Measurements from ENCODE around the gene TIMM23.
"Not testable (repeated sequence)": the region's sequence is repeated elsewhere in the genome, so short reads cannot be mapped to it uniquely, and the experiment has no call there.

Gene TIMM23

DNA sequence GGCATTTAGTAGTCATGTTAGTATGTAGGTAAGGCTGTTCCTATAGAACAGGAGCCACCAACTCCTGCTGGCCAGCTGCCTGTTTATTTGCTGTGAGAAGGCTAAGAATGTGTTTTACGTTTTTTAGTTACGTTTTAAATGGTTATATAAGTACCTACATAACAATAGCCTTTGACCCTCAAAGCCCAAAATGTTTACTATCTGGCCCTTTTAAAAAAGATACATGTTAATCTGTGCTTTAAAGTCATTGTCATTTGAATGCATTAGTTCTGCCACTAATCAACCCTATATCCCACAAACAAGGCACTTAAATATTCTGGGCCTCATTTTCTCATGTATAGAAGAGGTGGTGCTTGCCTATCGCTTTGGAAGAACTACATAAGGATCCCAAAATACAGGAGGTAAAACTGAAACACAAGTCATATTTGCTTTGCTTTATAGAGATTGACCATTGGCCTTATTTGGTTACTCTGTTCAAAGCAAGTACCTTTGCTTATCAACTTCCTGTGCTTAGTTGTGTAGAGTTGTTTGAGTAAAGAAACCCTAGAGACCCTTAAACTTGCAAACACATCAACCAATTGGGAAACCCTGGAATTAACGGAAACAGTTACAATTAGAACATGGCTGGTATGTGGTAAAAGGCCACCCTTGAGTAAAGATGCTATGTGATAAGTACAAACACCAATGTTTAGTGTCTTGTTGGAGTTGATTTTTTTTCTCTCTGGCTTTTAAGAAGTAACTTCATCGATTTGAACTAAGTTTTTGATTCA lies 25.9 kb downstream of the TIMM23 start:
- no peak for DNase-seq

- not testable (repeated sequence) for DNase-seq
Observed at GRCh38 chr10:45999955-46000354, 27.7 kb downstream of the TIMM23 start.

GRCh38 chr10:46000538-46000937 lies 28.2 kb downstream of the TIMM23 start:
- no peak for DNase-seq

GRCh38 chr10:46001187-46001756 lies 29.0 kb downstream of the TIMM23 start:
- no peak for DNase-seq

DNA sequence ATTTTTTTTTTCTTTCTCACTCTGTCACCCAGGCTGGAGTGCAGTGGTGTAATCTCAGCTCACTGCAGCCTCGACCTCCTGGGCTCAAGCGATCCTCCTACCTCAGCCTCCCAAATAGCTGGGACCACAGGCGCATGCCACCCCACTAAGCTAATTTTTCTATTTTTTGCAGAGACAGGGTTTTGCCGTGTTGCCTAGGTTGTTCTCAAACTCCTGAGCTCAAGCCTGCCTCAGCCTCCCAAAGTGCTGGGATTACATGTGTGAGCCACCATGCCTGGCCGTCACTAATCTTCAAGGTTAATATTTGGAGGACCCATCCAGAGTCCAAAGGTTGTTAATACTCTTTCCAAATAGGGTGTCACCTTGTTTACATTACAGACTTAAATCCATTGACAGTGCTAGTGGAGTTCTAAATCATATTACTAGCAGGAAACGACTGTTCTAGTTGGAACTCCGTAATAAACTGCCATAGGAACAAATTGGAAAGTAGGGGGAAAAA lies 29.9 kb downstream of the TIMM23 start:
- not testable (repeated sequence) for DNase-seq

DNA sequence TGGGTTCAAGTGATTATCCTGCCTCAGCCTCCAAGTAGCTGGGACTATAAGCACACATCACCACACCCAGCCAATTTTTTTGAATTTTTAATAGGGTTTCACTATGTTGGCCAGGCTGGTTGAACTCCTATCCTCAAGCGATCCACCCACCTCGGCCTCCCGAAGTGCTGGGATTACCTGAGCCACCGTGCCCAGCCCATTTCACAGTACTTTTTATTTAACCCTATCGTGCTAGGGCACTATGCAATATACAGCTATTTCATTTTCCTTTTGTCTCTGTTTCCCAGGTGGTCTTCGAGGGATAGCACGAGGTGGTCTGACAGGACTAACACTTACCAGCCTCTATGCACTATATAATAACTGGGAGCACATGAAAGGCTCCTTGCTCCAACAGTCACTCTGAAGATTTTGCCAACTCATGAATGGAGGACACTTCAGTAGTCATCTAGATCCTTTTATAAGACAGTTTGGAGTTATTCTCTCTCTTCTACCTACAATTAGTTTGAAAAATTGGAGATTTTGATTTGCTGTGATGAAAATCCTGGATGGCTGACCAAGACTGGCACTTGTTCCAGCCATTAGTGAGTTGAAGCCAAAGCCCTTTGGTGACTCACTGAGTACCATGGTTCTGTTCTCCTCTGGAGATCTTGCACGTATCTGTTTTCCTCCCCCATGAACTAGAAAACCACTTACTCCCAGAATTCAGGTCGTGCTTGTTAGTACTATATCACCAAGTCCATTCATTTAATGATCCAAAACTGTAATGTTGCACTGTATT lies 30.8 kb downstream of the TIMM23 start:
- no peak for DNase-seq

GRCh38 chr10:46004963-46005362 lies 32.7 kb downstream of the TIMM23 start:
- no peak for DNase-seq

GRCh38 chr10:46005383-46005782 lies 33.1 kb downstream of the TIMM23 start:
- no peak for DNase-seq

DNA sequence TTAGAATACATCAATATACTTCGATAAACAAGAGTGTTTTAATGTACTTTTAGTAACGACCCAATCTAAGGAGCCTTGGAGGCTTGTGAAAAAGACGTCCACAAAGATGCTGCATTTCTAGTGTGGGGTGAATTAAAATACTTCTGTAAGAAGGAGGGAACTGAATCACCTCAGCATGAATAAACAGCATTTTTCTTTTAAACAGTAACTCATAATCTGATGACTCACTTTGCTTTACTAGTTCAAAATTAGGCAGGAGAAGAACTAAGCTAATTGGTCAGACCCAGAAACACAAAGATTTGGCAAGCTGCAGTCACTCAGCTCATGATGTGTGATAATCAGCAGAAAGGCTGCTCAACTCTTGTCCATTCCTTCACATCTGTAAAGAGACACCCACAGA lies 33.9 kb downstream of the TIMM23 start:
- no peak for DNase-seq

DNA sequence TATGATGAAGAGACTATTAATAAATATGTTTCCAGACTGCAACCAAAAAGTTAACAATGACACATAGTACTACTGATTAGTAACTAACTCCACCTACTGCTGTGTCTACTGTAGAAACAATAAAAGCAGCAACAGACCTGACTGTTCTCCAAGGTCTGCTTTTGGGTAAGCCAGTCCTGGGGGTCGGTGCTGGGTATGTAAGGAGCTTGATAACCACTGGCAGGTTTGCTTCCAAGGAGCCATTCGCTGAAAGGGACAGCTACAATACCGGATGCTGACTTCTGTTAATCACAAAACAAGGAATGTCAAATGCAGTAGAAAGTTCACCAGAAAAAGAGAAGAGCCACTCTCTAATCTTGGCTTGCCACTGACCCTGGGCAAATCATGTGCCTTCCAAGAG lies 40.5 kb downstream of the TIMM23 start:
- no peak for DNase-seq

DNA sequence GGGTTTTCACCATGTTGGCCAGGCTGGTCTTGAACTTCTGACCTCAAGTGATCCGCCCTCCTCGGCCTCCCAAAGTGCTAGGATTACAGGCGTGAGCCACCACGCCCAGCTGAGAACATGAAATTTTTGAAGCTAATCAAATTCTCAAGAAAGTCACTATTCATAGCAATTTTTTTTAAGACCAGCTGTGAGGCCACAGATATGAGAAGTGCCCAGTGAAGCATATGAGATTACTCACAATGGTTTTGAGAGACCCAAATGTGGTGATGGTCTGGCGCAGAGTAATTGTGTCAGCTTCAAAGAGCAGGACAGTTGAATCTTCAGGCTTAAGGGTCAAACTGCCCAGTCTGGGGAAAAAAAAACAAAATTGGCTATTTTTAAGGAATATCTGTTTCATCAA lies 41.9 kb downstream of the TIMM23 start:
- no peak for DNase-seq

DNA sequence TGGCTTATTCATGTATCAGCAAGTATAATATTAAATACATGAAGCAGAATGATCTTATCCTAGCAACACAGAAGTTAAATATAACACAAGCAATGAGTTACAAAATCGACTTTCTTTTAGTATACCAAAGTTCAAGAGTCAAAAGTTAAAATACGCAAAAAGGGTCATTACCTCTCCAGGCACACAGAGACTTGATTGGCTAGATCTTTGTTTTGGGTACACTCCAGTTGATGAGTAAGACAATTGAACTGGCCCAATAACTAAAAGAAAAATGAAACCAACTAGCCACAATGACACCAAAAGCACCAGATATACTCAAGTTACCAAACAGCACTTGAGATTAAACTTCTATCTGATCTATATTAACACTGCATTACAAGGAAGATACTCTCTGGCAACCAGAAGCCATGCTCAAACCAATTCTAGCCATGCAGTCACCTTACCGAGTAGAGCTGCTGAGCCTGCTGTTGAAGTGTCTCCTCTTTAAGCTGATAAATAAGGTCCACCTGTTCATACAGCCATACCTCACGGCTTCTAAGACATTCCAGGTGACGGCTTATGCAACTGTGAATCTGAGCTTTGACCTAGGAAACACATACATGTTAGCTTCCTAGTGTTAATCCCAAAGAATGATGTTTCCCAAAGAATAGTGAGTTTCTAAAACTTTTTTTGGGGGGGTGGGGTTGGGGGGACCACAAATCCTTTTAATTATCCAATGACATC lies 42.6 kb downstream of the TIMM23 start:
- DNase-seq: no peak

GRCh38 chr10:46016190-46016589 lies 43.9 kb downstream of the TIMM23 start:
- no peak for DNase-seq

- DNase-seq: no peak
Observed at GRCh38 chr10:46016811-46017210, 44.5 kb downstream of the TIMM23 start.

GRCh38 chr10:46017733-46018132 lies 45.4 kb downstream of the TIMM23 start:
- DNase-seq: no peak

GRCh38 chr10:46018453-46019176 lies 46.3 kb downstream of the TIMM23 start:
- DNase-seq: no peak

GRCh38 chr10:46019177-46019528 lies 46.9 kb downstream of the TIMM23 start:
- DNase-seq: no peak

- DNase-seq: no peak
Observed at GRCh38 chr10:46019569-46020343, 47.5 kb downstream of the TIMM23 start.

DNA sequence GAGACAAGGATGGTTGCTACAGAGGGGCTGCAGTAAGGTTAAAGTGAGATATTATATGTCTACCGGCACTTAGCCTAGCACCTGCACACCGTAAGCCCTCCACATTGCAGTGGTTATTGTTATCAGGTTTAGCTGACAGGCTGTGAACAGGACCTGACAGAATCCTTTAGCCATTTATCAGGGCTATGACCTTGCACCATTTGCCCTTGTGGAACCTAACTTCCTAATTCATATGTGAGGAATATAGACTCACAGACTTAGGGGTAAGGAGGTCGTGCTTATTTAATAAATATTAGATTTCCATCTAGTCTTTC lies 48.0 kb downstream of the TIMM23 start:
- DNase-seq: no peak

- DNase-seq: peak; percentile 7
Observed at GRCh38 chr10:46022978-46023702, 50.9 kb downstream of the TIMM23 start.

DNA sequence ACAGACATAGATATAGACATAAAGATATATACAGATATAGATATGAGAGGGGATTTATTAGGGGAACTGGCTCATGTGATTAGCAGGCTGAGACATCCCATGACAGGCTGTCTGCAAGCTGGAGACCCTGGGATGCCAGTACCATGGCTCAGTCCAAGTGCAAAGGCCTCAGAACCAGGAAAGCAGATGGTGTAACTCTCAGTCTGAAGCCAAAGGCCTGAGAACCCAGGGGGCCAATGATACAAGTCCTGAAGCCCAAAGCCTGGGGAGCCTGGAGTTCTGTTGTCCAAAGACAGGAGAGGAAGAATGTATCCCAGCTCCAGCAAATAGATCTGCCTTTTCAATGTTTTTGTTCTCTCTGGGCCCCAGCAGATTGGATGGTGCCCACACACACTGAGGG lies 52.7 kb downstream of the TIMM23 start:
- no peak for DNase-seq
